ENCODE results near the gene TTPAL.

Gene TTPAL

GRCh38 chr20:44500221-44500620 lies 24.5 kb downstream of the TTPAL start:
- DNase-seq: no peak

GRCh38 chr20:44501448-44501847 lies 25.8 kb downstream of the TTPAL start:
- DNase-seq: no peak

- no peak for DNase-seq
Measured at GRCh38 chr20:44502968-44503367, 27.3 kb downstream of the TTPAL start.

GRCh38 chr20:44504402-44505307 lies 29.0 kb downstream of the TTPAL start:
- no peak for DNase-seq

GRCh38 chr20:44509762-44510161 lies 34.1 kb downstream of the TTPAL start:
- DNase-seq: no peak

GRCh38 chr20:44513871-44514270 lies 38.2 kb downstream of the TTPAL start:
- no peak for DNase-seq

GRCh38 chr20:44516491-44516890 lies 40.8 kb downstream of the TTPAL start:
- DNase-seq: no peak

- no peak for DNase-seq
Measured at GRCh38 chr20:44517454-44517853, 41.8 kb downstream of the TTPAL start.

- DNase-seq: no peak
Measured at GRCh38 chr20:44518248-44518647, 42.6 kb downstream of the TTPAL start.

- DNase-seq: no peak
Measured at GRCh38 chr20:44520881-44521280, 45.2 kb downstream of the TTPAL start.

GRCh38 chr20:44521484-44522481 lies 46.1 kb downstream of the TTPAL start, which contains the start of gene SERINC3:
Gene SERINC3, minus strand, starts transcription at chr20:44522070. Its CDS starts 119 bp downstream, at chr20:44521951.
- DNase-seq: peak; percentile 85 to 89

GRCh38 chr20:44522841-44523240 lies 47.2 kb downstream of the TTPAL start:
- DNase-seq: no peak

GRCh38 chr20:44523746-44524145 lies 48.1 kb downstream of the TTPAL start:
- no peak for DNase-seq

GRCh38 chr20:44526129-44526528 lies 50.5 kb downstream of the TTPAL start:
- no peak for DNase-seq

- DNase-seq: no peak
Measured at GRCh38 chr20:44527716-44528199, 52.1 kb downstream of the TTPAL start.

- DNase-seq: no peak
Measured at GRCh38 chr20:44528309-44528708, 52.6 kb downstream of the TTPAL start.

GRCh38 chr20:44532259-44532980 lies 56.7 kb downstream of the TTPAL start:
- DNase-seq: no peak

GRCh38 chr20:44532981-44533331 lies 57.3 kb downstream of the TTPAL start:
- no peak for DNase-seq

- no peak for DNase-seq
Measured at GRCh38 chr20:44533928-44534327, 58.3 kb downstream of the TTPAL start.

- no peak for DNase-seq
Measured at GRCh38 chr20:44536175-44536574, 60.5 kb downstream of the TTPAL start.

- DNase-seq: no peak
Measured at GRCh38 chr20:44537993-44538392, 62.3 kb downstream of the TTPAL start.

- no peak for DNase-seq
Measured at GRCh38 chr20:44540834-44541233, 65.2 kb downstream of the TTPAL start.

GRCh38 chr20:44541992-44542391 lies 66.3 kb downstream of the TTPAL start:
- DNase-seq: no peak

Data from cerebellar nuclear complex (tissue), 1 donor.